ENCODE data around the gene XAB2.
A peak's percentile ranks its signal among the peaks of the same experiment; 100 is the strongest.

DNA sequence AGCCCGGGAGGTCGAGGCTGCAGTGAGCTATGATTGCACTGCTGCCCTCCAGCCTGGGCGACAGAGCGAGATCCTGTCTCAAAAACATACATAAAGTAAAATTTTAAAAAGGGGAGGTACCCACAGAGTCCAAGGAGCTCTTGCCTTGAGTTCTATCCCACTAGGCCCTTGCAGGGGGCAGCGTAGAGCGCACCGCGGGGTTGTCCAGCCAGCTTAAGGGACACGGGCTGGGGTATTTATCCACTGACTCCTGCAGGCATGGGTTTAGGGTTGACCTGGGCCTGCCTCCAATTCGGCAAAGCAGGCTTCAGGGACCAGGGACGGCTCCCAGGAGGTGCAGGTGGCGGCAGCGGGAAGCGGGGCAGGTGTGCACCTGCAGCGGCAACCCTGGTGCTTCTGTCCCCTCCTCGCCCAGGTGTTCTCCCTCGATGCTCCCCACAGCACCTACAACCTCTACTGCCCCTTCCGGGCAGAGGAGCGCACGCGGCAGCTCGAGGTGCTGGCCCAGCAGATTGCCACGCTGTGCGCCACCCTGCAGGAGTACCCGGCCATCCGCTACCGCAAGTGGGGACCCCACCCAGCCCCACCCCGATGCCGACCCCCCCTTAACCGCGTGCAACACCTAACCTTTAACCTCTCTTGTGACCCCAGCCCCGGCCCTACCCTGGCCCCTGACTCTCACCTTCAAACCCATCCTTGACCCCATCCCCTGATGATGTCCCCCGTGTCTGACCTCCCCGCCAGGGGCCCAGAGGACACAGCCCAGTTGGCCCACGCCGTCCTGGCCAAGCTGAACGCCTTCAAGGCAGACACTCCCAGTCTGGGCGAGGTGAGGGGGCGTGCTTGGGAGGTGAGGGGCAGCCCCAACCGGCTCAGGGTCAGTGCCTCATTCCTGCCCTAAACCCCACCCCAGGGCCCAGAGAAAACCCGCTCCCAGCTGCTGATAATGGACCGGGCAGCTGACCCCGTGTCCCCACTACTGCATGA is 12.2 kb upstream of the XAB2 start:
- TF ChIP-seq, protein P1, sequence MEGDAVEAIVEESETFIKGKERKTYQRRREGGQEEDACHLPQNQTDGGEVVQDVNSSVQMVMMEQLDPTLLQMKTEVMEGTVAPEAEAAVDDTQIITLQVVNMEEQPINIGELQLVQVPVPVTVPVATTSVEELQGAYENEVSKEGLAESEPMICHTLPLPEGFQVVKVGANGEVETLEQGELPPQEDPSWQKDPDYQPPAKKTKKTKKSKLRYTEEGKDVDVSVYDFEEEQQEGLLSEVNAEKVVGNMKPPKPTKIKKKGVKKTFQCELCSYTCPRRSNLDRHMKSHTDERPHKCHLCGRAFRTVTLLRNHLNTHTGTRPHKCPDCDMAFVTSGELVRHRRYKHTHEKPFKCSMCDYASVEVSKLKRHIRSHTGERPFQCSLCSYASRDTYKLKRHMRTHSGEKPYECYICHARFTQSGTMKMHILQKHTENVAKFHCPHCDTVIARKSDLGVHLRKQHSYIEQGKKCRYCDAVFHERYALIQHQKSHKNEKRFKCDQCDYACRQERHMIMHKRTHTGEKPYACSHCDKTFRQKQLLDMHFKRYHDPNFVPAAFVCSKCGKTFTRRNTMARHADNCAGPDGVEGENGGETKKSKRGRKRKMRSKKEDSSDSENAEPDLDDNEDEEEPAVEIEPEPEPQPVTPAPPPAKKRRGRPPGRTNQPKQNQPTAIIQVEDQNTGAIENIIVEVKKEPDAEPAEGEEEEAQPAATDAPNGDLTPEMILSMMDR (IDR thresholded peaks at IDR 0.05 in 8 of 11, conservative IDR thresholded peaks at IDR 0.05 in 3 of 11): no peak
- TF ChIP-seq POLR2AphosphoS5 (IDR thresholded peaks at IDR 0.05): peak in 1 of 3 donors; percentile 24
